MM.1S (cell line): ENCODE results near the gene MAPK4.

Source experiments
- DNase-seq: peaks from one replicate; pipeline ENCODE4 v3.0.0-alpha.2; 2015
- H2AFZ ChIP-seq: fragments of 300-600 bp; sonication (generic); 2 replicates; pipeline ENCODE4 v1.6.0; 2016; ENCODE audit warnings: antibody characterized with exemption, low read length
- H3F3A ChIP-seq: fragments of 300-600 bp; sonication (generic); 2 replicates; pipeline ENCODE4 v1.6.1; 2016; ENCODE audit warnings: mild to moderate bottlenecking, antibody characterized with exemption, low read length, moderate library complexity, mixed read lengths; ENCODE audit not compliant: insufficient read depth
- H3K27ac ChIP-seq: fragments of 300-600 bp; sonication (generic); 2 replicates; pipeline ENCODE4 v1.5.1; 2016; ENCODE audit warnings: mild to moderate bottlenecking, low read length
- H3K27me3 ChIP-seq: fragments of 300-600 bp; sonication (generic); replicated peaks from 2 replicates; pipeline ENCODE4 v1.6.0; 2016; ENCODE audit warnings: low read length; ENCODE audit not compliant: insufficient read depth
- H3K36me3 ChIP-seq: fragments of 300-600 bp; sonication (generic); replicated peaks from 2 replicates; pipeline ENCODE4 v1.6.1; 2016; ENCODE audit warnings: mild to moderate bottlenecking, low read length, mixed read lengths; ENCODE audit not compliant: insufficient read depth
- H3K4me1 ChIP-seq: fragments of 300-600 bp; sonication (generic); 2 replicates; pipeline ENCODE4 v1.6.1; 2016; ENCODE audit warnings: low read length, mixed read lengths
- H3K4me2 ChIP-seq: fragments of 300-600 bp; sonication (generic); 2 replicates; pipeline ENCODE4 v1.6.0; 2016; ENCODE audit warnings: low read depth, low read length
- H3K4me3 ChIP-seq: fragments of 300-600 bp; sonication (generic); 2 replicates; pipeline ENCODE4 v1.5.1; 2016; ENCODE audit warnings: low read length, mixed read lengths
- H3K79me2 ChIP-seq: fragments of 300-600 bp; sonication (generic); 2 replicates; pipeline ENCODE4 v1.6.1; 2016; ENCODE audit warnings: mixed run types, low read length, mixed read lengths
- H3K9ac ChIP-seq: fragments of 300-600 bp; sonication (generic); 2 replicates; pipeline ENCODE4 v1.6.1; 2016; ENCODE audit warnings: low read length, mixed read lengths
- H3K9me2 ChIP-seq: fragments of 300-600 bp; sonication (generic); replicated peaks from 2 replicates; pipeline ENCODE4 v1.6.1; 2016; ENCODE audit warnings: mild to moderate bottlenecking, low read length, mixed read lengths; ENCODE audit not compliant: insufficient read depth
- H3K9me3 ChIP-seq: fragments of 300-600 bp; sonication (generic); replicated peaks from 2 replicates; pipeline ENCODE4 v1.6.1; 2016; ENCODE audit warnings: mild to moderate bottlenecking, low read length, mixed read lengths; ENCODE audit not compliant: insufficient read depth
- H4K20me1 ChIP-seq: fragments of 300-600 bp; sonication (generic); 2 replicates; pipeline ENCODE4 v1.6.1; 2016; ENCODE audit warnings: mild to moderate bottlenecking, low read length, moderate library complexity, mixed read lengths; ENCODE audit not compliant: insufficient read depth
- EZH2 ChIP-seq: fragments of 300-600 bp; sonication (generic); optimal IDR thresholded peaks from 2 replicates; pipeline ENCODE3; 2017; ENCODE audit warnings: low read depth, mild to moderate bottlenecking, antibody characterized with exemption, low read length, mixed read lengths
- EZH2phosphoT487 ChIP-seq: fragments of 300-600 bp; sonication (generic); IDR thresholded peaks from 2 replicates; pipeline ENCODE4 v1.6.1; 2018; ENCODE audit warnings: antibody characterized with exemption, low read length
- TF ChIP-seq, protein P1 (sequence below): fragments of 300-600 bp; sonication (generic); IDR thresholded peaks from 2 replicates; pipeline ENCODE4 v1.5.1; 2016; ENCODE audit warnings: antibody characterized with exemption, low read length, mixed read lengths

Gene MAPK4

GRCh38 chr18:50753311-50753710 lies 193.4 kb downstream of the MAPK4 start:
- Histone ChIP-seq H3K27me3 (no peaks in the 10 kb centered on the region), H3K27ac (no peak overlapping the region), H3K4me3 (no peak overlapping the region), H3K36me3 (no peaks in the 10 kb centered on the region), H4K20me1 (no peaks in the 10 kb centered on the region), H3K79me2 (no peaks in the 10 kb centered on the region), H3F3A (no peaks in the 10 kb centered on the region), H2AFZ (no peak overlapping the region), H3K9me2 (no peaks in the 10 kb centered on the region), H3K9me3 (no peaks in the 10 kb centered on the region), H3K4me2 (no peak overlapping the region), H3K4me1 (no peaks in the 10 kb centered on the region), H3K9ac (no peak overlapping the region)
- TF ChIP-seq EZH2phosphoT487 = no peak
- no peak for TF ChIP-seq EZH2
- TF ChIP-seq, protein P1, sequence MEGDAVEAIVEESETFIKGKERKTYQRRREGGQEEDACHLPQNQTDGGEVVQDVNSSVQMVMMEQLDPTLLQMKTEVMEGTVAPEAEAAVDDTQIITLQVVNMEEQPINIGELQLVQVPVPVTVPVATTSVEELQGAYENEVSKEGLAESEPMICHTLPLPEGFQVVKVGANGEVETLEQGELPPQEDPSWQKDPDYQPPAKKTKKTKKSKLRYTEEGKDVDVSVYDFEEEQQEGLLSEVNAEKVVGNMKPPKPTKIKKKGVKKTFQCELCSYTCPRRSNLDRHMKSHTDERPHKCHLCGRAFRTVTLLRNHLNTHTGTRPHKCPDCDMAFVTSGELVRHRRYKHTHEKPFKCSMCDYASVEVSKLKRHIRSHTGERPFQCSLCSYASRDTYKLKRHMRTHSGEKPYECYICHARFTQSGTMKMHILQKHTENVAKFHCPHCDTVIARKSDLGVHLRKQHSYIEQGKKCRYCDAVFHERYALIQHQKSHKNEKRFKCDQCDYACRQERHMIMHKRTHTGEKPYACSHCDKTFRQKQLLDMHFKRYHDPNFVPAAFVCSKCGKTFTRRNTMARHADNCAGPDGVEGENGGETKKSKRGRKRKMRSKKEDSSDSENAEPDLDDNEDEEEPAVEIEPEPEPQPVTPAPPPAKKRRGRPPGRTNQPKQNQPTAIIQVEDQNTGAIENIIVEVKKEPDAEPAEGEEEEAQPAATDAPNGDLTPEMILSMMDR = no peak
- DNase-seq = no peak

GRCh38 chr18:50754297-50754696 lies 194.4 kb downstream of the MAPK4 start:
- no peaks in the 10 kb centered on the region for H3K9me3 ChIP-seq
- H3K27me3 ChIP-seq = no peaks in the 10 kb centered on the region
- no peaks in the 10 kb centered on the region for H4K20me1 ChIP-seq
- H3K9ac ChIP-seq = no peak overlapping the region
- H3K36me3 ChIP-seq = no peaks in the 10 kb centered on the region
- no peak overlapping the region for H3K27ac ChIP-seq
- H3K4me3 ChIP-seq = no peak overlapping the region
- no peaks in the 10 kb centered on the region for H3F3A ChIP-seq
- no peaks in the 10 kb centered on the region for H3K9me2 ChIP-seq
- no peak for DNase-seq
- no peaks in the 10 kb centered on the region for H3K4me1 ChIP-seq
- no peak overlapping the region for H3K4me2 ChIP-seq
- H2AFZ ChIP-seq = no peak overlapping the region
- no peaks in the 10 kb centered on the region for H3K79me2 ChIP-seq
- TF ChIP-seq, protein P1 = no peak
- TF ChIP-seq EZH2phosphoT487 (no peak), EZH2 (no peak)

- Histone ChIP-seq H3K4me1 (no peaks in the 10 kb centered on the region), H3F3A (no peaks in the 10 kb centered on the region), H2AFZ (no peak overlapping the region), H3K9me3 (no peaks in the 10 kb centered on the region), H3K36me3 (no peaks in the 10 kb centered on the region), H3K79me2 (no peaks in the 10 kb centered on the region), H4K20me1 (no peaks in the 10 kb centered on the region), H3K9me2 (no peaks in the 10 kb centered on the region), H3K4me2 (no peak overlapping the region), H3K9ac (no peak overlapping the region), H3K27ac (no peak overlapping the region), H3K4me3 (no peak overlapping the region), H3K27me3 (no peaks in the 10 kb centered on the region)
- TF ChIP-seq EZH2 = no peak
- no peak for TF ChIP-seq EZH2phosphoT487
- TF ChIP-seq, protein P1 = no peak
- no peak for DNase-seq
These were observed 197.5 kb downstream of the MAPK4 start for GRCh38 chr18:50757358-50757757.
